MG63 (cell line): Measurements from ENCODE around the gene BAG3. TPM values are rescaled to one million over a fixed set of nuclear protein-coding genes. Genes with fewer than 3 reads are reported as not detected.
A peak's percentile ranks its signal among the peaks of the same experiment; 100 is the strongest.

Experiments used
- DNase-seq: peaks from one replicate; pipeline ENCODE4 v3.0.0-alpha.2; 2020
- H3K27me3 ChIP-seq: fragments of 250-450 bp; sonication (Bioruptor Pico); 2 replicates; pipeline ENCODE4 v1.5.1; 2020; ENCODE audit warnings: mild to moderate bottlenecking, moderate library complexity
- H3K36me3 ChIP-seq: fragments of 250-450 bp; sonication (Bioruptor Pico); 2 replicates; pipeline ENCODE4 v1.5.1; 2020; ENCODE audit warnings: mild to moderate bottlenecking, moderate library complexity
- H3K4me3 ChIP-seq: fragments of 250-450 bp; sonication (Bioruptor Pico); 2 replicates; pipeline ENCODE4 v1.5.1; 2020; ENCODE audit warnings: mild to moderate bottlenecking, moderate library complexity
- H3K9me3 ChIP-seq: fragments of 250-450 bp; sonication (Bioruptor Pico); 2 replicates; pipeline ENCODE4 v1.5.1; 2020; ENCODE audit warnings: mild to moderate bottlenecking, moderate library complexity
- total RNA-seq: library from RNA; depleted of rRNA; stranded (reverse); fragments of >200 nt; shearing (Covaris generic); gene quantifications from 2 replicates; pipeline ENCODE4 v1.2.3, GENCODE V29; 2014; ENCODE audit warnings: low replicate concordance

The BAG3 gene
- total RNA-seq, 1 experiment from 2014 or later, result 26.9 TPM

DNA sequence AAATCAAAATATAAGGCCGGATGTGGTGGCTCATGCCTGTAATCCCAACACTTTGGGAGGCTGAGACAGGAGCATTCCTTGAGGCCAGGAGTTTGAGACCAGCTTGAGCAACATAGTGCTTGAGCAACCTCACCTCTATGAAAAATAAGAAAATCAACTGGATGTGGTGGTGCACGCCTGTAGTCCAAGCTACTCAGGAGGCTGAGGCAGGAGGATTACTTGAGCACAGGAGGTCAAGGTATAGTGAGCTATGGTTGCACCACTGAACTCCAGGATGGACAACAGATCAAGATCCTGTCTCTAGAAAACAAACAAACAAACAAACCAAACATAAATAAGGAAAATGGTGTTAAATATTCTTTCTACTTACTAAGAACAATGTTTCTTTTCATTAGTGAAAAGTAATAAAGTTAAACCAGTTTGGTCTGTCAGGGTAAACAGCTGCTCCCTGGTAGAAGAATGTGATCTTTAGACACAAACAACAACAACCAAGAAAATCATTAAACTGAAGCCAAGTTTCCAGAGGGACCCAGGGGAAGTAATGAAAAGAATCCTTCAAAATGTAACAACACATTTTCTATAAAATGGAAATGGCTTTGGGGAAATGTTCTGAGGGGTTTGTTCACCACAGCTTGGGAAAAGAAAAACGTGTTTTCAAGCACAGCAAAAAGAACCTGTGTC, 17.5 kb upstream of the BAG3 start:
- Histone ChIP-seq H3K27me3 (no peaks in the 10 kb centered on the region), H3K36me3 (no peaks in the 10 kb centered on the region), H3K9me3 (no peaks in the 10 kb centered on the region), H3K4me3 (no peak overlapping the region)
- no peak for DNase-seq

- no peak for DNase-seq
- Histone ChIP-seq H3K27me3 (no peaks in the 10 kb centered on the region), H3K4me3 (no peak overlapping the region), H3K9me3 (no peaks in the 10 kb centered on the region), H3K36me3 (no peaks in the 10 kb centered on the region)
Measured at GRCh38 chr10:119634219-119634544, 17.0 kb upstream of the BAG3 start.

DNA sequence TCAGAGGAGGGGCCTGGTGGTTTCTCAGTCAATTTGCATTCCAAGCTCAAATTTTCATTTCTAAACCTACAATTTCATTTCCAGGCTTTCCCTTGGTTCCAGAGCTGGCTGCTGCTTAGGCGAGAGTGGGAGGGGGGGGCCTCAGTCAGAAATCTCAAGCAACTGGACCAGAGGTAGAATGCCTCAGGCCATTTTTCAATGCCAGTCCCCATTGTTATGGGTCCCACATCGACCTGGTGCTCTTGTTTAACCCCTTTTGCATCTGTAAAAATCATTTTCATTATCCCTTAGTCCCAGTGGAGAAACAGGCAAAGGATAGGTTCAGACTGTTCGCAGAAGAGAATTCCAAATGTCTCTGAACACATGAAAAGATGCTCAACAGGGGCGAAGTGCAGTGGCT, 13.5 kb upstream of the BAG3 start:
- Histone ChIP-seq H3K27me3 (no peaks in the 10 kb centered on the region), H3K9me3 (no peaks in the 10 kb centered on the region), H3K36me3 (no peaks in the 10 kb centered on the region), H3K4me3 (no peak overlapping the region)
- DNase-seq, result no peak

DNA sequence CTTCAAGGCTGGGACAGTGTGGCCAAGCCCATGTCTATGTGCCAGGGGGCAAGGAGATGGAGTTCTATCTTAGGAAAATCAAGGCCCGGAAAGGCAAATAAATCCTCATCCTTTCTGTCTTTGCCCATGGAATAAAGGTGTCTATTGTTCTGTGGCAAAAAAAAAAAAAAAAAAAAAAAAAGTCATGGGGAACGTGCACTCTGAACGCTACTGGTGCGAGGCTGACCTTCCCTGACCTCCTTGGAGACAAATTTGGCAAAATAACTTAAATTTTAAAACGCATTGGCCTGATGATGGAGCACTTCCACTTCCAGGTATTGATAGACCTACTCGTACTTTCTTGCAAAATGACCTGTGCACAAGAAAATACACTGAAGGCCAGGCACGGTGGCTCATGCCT, 12.2 kb upstream of the BAG3 start:
- H3K27me3 ChIP-seq, result no peaks in the 10 kb centered on the region
- H3K9me3 ChIP-seq, result no peaks in the 10 kb centered on the region
- no peak overlapping the region for H3K4me3 ChIP-seq
- DNase-seq, result no peak
- no peaks in the 10 kb centered on the region for H3K36me3 ChIP-seq

- Histone ChIP-seq H3K4me3 (no peak overlapping the region), H3K36me3 (no peaks in the 10 kb centered on the region), H3K9me3 (no peaks in the 10 kb centered on the region), H3K27me3 (no peaks in the 10 kb centered on the region)
- DNase-seq, result no peak
Measured at GRCh38 chr10:119640384-119640783, 10.8 kb upstream of the BAG3 start.

GRCh38 chr10:119640875-119641526, 10.2 kb upstream of the BAG3 start:
- Histone ChIP-seq H3K4me3 (no peak overlapping the region), H3K36me3 (no peaks in the 10 kb centered on the region), H3K27me3 (no peaks in the 10 kb centered on the region), H3K9me3 (no peaks in the 10 kb centered on the region)
- no peak for DNase-seq

DNA sequence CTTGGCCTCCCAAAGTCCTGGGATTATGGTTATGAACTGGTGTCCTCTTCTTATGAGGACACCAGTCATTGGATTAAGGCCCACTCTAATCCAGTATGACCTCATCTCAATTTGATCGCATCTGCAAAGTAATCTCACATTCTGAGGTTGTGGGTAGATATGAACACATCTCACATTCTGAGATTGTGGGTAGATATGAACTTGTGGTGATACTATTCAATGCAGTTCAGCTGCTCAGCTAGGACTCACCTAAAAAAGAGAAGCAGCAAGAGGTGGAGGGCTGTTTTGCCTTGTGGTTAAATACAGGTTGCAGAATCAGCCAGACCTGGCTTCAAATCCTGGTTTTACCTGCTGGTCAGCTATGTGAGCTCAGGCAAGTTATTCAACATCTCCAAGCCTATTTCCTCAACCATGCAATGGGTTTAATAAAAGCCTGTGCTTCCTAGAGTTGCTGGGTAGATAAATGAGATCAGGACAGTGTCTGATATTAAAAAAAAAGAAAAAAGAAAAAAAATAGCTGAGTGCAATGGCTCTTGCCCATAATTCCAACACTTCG, 8.5 kb upstream of the BAG3 start:
- H3K4me3 ChIP-seq, result no peak overlapping the region
- DNase-seq, result no peak
- no peaks in the 10 kb centered on the region for H3K36me3 ChIP-seq

GRCh38 chr10:119643306-119644204, 7.6 kb upstream of the BAG3 start:
- no peaks in the 10 kb centered on the region for H3K27me3 ChIP-seq

More for the DNA sequence above, 8.5 kb upstream of the BAG3 start:
- Histone ChIP-seq H3K27me3 (no peaks in the 10 kb centered on the region), H3K9me3 (no peaks in the 10 kb centered on the region)

GRCh38 chr10:119644205-119644814, 6.9 kb upstream of the BAG3 start:
- H3K9me3 ChIP-seq, result no peaks in the 10 kb centered on the region
- no peaks in the 10 kb centered on the region for H3K36me3 ChIP-seq
- no peak for DNase-seq
- H3K27me3 ChIP-seq, result no peaks in the 10 kb centered on the region
- H3K4me3 ChIP-seq, result no peak overlapping the region

More at GRCh38 chr10:119643306-119644204, 7.6 kb upstream of the BAG3 start:
- Histone ChIP-seq H3K4me3 (no peak overlapping the region), H3K9me3 (no peaks in the 10 kb centered on the region), H3K36me3 (no peaks in the 10 kb centered on the region)
- peak; percentile 43 for DNase-seq

DNA sequence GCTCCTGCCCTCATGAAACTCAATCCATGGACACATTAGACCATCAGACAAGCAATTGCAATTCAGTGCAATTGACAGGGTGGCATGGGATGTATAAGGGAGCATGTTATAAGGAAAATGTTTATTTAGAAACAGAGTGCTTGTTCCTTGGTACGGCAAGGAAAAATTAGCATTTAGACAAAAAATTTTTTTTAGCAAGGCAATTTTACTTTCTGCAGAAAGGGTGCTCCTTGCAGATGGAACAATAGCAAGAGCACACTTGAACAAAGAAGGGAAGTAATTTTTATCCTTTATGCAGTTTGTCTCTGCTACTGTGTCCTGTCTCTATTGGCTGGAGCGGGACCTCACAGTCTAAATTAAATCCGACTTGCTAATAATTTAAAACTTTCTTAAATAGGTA, 6.2 kb upstream of the BAG3 start:
- Histone ChIP-seq H3K9me3 (no peaks in the 10 kb centered on the region), H3K4me3 (no peak overlapping the region), H3K36me3 (no peaks in the 10 kb centered on the region), H3K27me3 (no peaks in the 10 kb centered on the region)
- no peak for DNase-seq

GRCh38 chr10:119650062-119650461, 1.1 kb upstream of the BAG3 start:
- Histone ChIP-seq H3K4me3 (no peak overlapping the region), H3K36me3 (peaks cover 25% of the 10 kb centered on the region), H3K9me3 (no peaks in the 10 kb centered on the region), H3K27me3 (no peaks in the 10 kb centered on the region)
- DNase-seq, result no peak

DNA sequence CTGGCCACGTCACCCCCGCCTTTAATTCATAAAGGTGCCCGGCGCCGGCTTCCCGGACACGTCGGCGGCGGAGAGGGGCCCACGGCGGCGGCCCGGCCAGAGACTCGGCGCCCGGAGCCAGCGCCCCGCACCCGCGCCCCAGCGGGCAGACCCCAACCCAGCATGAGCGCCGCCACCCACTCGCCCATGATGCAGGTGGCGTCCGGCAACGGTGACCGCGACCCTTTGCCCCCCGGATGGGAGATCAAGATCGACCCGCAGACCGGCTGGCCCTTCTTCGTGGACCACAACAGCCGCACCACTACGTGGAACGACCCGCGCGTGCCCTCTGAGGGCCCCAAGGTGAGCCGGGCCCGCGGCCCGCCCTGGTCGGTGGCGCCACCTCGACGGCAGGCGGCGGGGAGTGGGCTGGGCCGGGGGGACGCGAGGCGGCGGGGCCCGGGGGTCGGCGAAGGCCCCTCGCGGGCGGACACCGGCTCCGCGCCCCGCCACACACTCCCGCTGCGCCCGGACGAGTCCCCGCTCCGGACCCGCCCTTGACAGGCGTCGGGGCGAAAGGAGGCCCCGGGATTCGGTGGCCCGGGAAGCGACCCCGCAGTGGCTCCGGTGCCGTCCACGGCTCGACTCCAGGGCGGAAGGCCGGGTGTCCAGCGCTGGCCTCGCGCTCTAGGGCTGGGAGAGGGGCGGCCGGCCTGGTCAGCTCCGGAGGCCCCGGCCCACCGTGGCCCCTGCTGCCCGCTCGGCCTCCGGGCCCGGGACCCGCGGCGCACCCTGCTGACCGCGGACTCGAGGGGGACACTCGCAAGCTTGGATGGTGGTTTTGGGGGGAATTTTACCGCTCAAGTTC, 557 bp downstream of the BAG3 start:
- H3K27me3 ChIP-seq, result no peaks in the 10 kb centered on the region
- no peaks in the 10 kb centered on the region for H3K9me3 ChIP-seq
- peaks cover 37% of the 10 kb centered on the region for H3K36me3 ChIP-seq
- no peak for DNase-seq
- peak overlapping the region; percentile 78 for H3K4me3 ChIP-seq

DNA sequence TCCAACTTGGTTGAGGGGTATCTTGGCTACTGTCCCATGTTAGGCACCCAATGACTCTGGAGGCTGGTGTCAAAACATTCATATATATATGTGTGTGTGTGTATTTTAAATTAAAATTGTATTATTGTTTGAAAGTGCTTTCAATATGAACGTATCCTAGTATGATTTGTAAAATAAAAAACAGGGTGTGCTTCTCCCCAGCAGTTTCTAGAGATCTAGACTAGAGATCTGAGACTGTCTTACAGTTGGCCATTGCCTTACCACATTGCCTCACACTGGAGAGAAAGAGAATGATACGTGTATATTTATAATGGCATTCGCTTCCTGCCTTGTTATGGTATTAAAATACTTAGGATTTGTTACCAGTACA, 1.2 kb downstream of the BAG3 start:
- no peaks in the 10 kb centered on the region for H3K9me3 ChIP-seq
- H3K4me3 ChIP-seq, result peak overlapping the region; percentile 78
- peak; percentile 15 for DNase-seq
- peaks cover 40% of the 10 kb centered on the region for H3K36me3 ChIP-seq
- no peaks in the 10 kb centered on the region for H3K27me3 ChIP-seq

DNA sequence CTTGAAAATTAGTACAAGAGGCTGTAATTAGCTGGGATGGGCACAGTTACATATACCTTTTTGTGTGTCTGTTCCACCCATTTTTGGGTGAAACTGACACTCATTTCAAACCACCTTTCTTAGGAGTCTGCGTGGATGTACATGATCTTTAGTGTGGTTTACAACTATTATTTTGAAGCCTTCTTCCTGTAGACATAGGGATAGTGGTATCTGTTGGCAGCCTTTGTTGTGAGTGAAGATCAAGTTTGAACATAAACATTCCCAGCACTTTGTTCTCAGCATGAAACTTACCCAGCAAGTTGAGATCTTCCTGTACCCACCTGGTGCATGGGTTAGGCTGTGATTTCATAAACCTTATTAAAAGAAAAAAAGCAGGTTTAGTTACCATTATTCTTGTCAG, 2.0 kb downstream of the BAG3 start:
- DNase-seq, result no peak
- H3K9me3 ChIP-seq, result no peaks in the 10 kb centered on the region
- H3K36me3 ChIP-seq, result peaks cover 42% of the 10 kb centered on the region
- peak overlapping the region; percentile 78 for H3K4me3 ChIP-seq
- no peaks in the 10 kb centered on the region for H3K27me3 ChIP-seq

DNA sequence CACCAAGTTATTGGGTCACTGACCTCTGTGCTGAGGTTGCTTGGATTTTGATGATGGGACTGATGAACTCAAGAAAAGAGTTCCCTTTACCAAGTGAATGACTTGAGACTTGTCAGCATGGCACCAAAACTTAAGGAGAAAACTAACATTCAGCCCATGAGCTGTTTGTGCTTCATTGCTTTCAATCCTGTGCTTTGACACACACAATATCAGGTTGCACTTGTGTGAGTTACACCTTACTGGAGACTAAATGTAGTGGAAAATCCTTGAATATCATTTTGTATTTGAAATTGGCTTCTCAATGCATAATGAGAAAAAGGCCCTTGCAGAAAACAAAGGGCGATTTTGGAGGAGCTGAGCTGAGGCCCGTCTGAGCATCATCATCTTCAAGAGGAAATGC, 2.7 kb downstream of the BAG3 start:
- no peaks in the 10 kb centered on the region for H3K27me3 ChIP-seq
- H3K9me3 ChIP-seq, result no peaks in the 10 kb centered on the region
- peaks cover 48% of the 10 kb centered on the region for H3K36me3 ChIP-seq
- no peak for DNase-seq
- peak overlapping the region; percentile 78 for H3K4me3 ChIP-seq

DNA sequence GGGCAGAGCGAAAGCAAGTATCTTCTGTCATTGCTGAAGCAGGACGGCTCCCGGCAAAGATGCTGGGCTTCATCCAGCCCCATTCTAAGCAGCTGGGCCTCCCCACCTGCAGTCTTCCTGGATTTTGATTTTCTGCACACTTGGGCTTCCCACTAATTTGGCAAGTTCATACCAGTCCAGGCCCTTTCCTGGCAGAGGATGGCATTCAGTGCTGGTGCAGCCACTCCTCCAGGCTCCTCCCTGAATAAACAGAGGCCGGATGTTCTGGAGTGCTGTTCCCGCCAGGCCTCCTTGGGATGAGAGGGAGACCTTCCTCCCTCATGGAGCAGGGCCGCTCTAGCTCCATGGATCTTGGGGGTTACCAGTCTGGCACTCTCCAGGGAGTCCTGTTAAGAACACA, 3.4 kb downstream of the BAG3 start:
- H3K36me3 ChIP-seq, result peaks cover 55% of the 10 kb centered on the region
- DNase-seq, result peak; percentile 70
- no peaks in the 10 kb centered on the region for H3K9me3 ChIP-seq
- peak overlapping the region; percentile 78 for H3K4me3 ChIP-seq
- no peaks in the 10 kb centered on the region for H3K27me3 ChIP-seq
